HCT116 (cell line): Measurements from ENCODE around the gene HAT1. TPM values are rescaled to one million over a fixed set of nuclear protein-coding genes. Genes with fewer than 3 reads are reported as not detected.

Source experiments
- ATAC-seq: fragments of 200-7000 bp; cut with Tn5 transposase; 2 replicates; pipeline ENCODE4 v1.9.1; 2020; ENCODE audit warnings: mild to moderate bottlenecking, moderate library complexity
- BruUV-seq: library from RNA; stranded (reverse); fragments of 400-500 nt; replicated peaks from 2 replicates; lab custom pipeline; 2021; lab: Mats Ljungman, UMichigan
- CTCF ChIA-PET: fragments of 300-600 bp; sonication (Branson Sonifier 250); formaldehyde crosslinking; loops from one replicate; lab custom pipeline; 2021; ENCODE audit warnings: antibody characterized with exemption; lab: Charles Lee
- POLR2A ChIA-PET: fragments of 300-600, 350-600 bp; sonication (Branson Sonifier 250); formaldehyde crosslinking; loops from one replicate; lab custom pipeline; 2021; ENCODE audit warnings: antibody characterized with exemption; lab: Charles Lee
- RAD21 ChIA-PET, 2 experiments: fragments of 300-600 bp; sonication (Branson Sonifier 250); formaldehyde crosslinking; loops; one replicate each; lab custom pipeline; 2023; ENCODE audit warnings: low total read pairs in 2 of 2; ENCODE audit not compliant: uncharacterized antibody in 2 of 2, unreplicated experiment in 2 of 2, low non-redundant PET in 1 of 2; lab: Charles Lee
- DNase-seq: peaks from one replicate; pipeline ENCODE4 v3.0.0-alpha.2; 2010; ENCODE audit warnings: low read depth, low spot score
- H2AFZ ChIP-seq: fragments of 200-600 bp; shearing (Covaris generic), sonication (generic); 2 replicates; pipeline ENCODE4 v1.6.1; 2017; ENCODE audit warnings: low read depth, mixed run types, mixed read lengths, antibody characterized with exemption, low read length; ENCODE audit not compliant: poor library complexity, severe bottlenecking
- H3K27ac ChIP-seq: 2 replicates; pipeline ENCODE4 v1.5.1; 2012; ENCODE audit warnings: low read depth, low read length
- H3K27me3 ChIP-seq: fragments of 200-600 bp; sonication (generic); 2 replicates; pipeline ENCODE4 v1.6.1; 2016; ENCODE audit warnings: mixed run types, low read length, mixed read lengths; ENCODE audit not compliant: insufficient read depth
- H3K36me3 ChIP-seq, 2 experiments: fragments of 200-500 bp in 1 of 2; fragments of 200-600 bp in 1 of 2; sonication (Bioruptor generic) in 1 of 2; sonication (generic) in 1 of 2; 2 replicates each; pipeline versions ENCODE4 v1.5.1 to v1.6.1; 2014 to 2016; ENCODE audit warnings: low read length in 2 of 2, inconsistent platforms in 1 of 2, mixed read lengths in 1 of 2, mixed run types in 1 of 2; ENCODE audit not compliant: insufficient read depth in 2 of 2, control insufficient read depth in 1 of 2
- H3K4me1 ChIP-seq, 2 experiments: fragments of 200-600 bp in 1 of 2; sonication (generic) in 1 of 2; 2 replicates each; pipeline versions ENCODE4 v1.5.1 to v1.6.1; 2012 to 2017; ENCODE audit warnings: low read length in 2 of 2, inconsistent platforms in 1 of 2, mild to moderate bottlenecking in 1 of 2, mixed read lengths in 1 of 2, mixed run types in 1 of 2, moderate library complexity in 1 of 2; ENCODE audit not compliant: insufficient read depth in 2 of 2, control insufficient read depth in 1 of 2
- H3K4me2 ChIP-seq: fragments of 200-600 bp; sonication (generic); 2 replicates; pipeline ENCODE4 v1.6.1; 2017; ENCODE audit warnings: mixed run types, low read length, mixed read lengths
- H3K4me3 ChIP-seq, 2 experiments: fragments of 200-600 bp in 1 of 2; sonication (generic) in 1 of 2; replicated peaks in 1 of 2; 2 replicates each; pipeline ENCODE4 v1.5.1; 2011 to 2016; ENCODE audit warnings: low read length in 2 of 2, control low read depth in 1 of 2, low read depth in 1 of 2, mild to moderate bottlenecking in 1 of 2, mixed read lengths in 1 of 2, mixed run types in 1 of 2
- H3K79me2 ChIP-seq: fragments of 200-600 bp; sonication (generic); 2 replicates; pipeline ENCODE4 v1.6.1; 2017; ENCODE audit warnings: mild to moderate bottlenecking, mixed run types, low read length, moderate library complexity, mixed read lengths; ENCODE audit not compliant: insufficient read depth
- H3K9ac ChIP-seq: fragments of 200-600 bp; sonication (generic); 2 replicates; pipeline ENCODE4 v1.6.1; 2016; ENCODE audit warnings: low read length, mixed read lengths
- H3K9me2 ChIP-seq: fragments of 200-600 bp; sonication (generic), shearing (Covaris generic); 2 replicates; pipeline ENCODE4 v1.6.1; 2017; ENCODE audit warnings: mixed run types, mild to moderate bottlenecking, moderate library complexity; ENCODE audit not compliant: insufficient read depth
- H3K9me3 ChIP-seq, 2 experiments: fragments of 200-500 bp in 1 of 2; fragments of 200-600 bp in 1 of 2; sonication (Bioruptor generic) in 1 of 2; sonication (generic) in 1 of 2; 2 replicates each; pipeline ENCODE4 v1.6.1; 2014 to 2017; ENCODE audit warnings: low read length in 2 of 2, mixed read lengths in 2 of 2, inconsistent platforms in 1 of 2, low read depth in 1 of 2, mild to moderate bottlenecking in 1 of 2, mixed run types in 1 of 2, moderate library complexity in 1 of 2; ENCODE audit not compliant: control insufficient read depth in 1 of 2, insufficient read depth in 1 of 2
- H4K20me1 ChIP-seq: fragments of 200-600 bp; sonication (generic), shearing (Covaris generic); 2 replicates; pipeline ENCODE4 v1.6.1; 2017; ENCODE audit warnings: mixed run types, mild to moderate bottlenecking, moderate library complexity; ENCODE audit not compliant: insufficient read depth
- CBX3 ChIP-seq: IDR thresholded peaks from 2 replicates; pipeline ENCODE4 v1.6.1; 2012; ENCODE audit warnings: low read depth
- EGR1 ChIP-seq: IDR thresholded peaks from 2 replicates; pipeline ENCODE4 v1.6.1; 2012; ENCODE audit warnings: low read depth
- ELF1 ChIP-seq: IDR thresholded peaks from 2 replicates; pipeline ENCODE4 v1.6.1; 2012; ENCODE audit warnings: low read depth, borderline replicate concordance
- FOSL1 ChIP-seq: IDR thresholded peaks from 2 replicates; pipeline ENCODE4 v1.6.1; 2012; ENCODE audit warnings: low read depth
- JUND ChIP-seq: IDR thresholded peaks from 2 replicates; pipeline ENCODE4 v1.6.1; 2012
- POLR2A ChIP-seq: IDR thresholded peaks from 2 replicates; pipeline ENCODE4 v1.7.0; 2011; ENCODE audit warnings: borderline replicate concordance; ENCODE audit not compliant: insufficient read depth, insufficient read length; ENCODE audit errors: extremely low read depth
- POLR2AphosphoS5 ChIP-seq: IDR thresholded peaks from 2 replicates; pipeline ENCODE4 v1.6.1; 2011; ENCODE audit warnings: mild to moderate bottlenecking, low read depth, low read length, moderate library complexity
- SIN3A ChIP-seq: IDR thresholded peaks from 2 replicates; pipeline ENCODE4 v1.6.1; 2012; ENCODE audit warnings: low read depth
- SP1 ChIP-seq: IDR thresholded peaks from 2 replicates; pipeline ENCODE4 v1.6.1; 2012; ENCODE audit warnings: low read depth
- SRF ChIP-seq: IDR thresholded peaks from 2 replicates; pipeline ENCODE4 v1.6.1; 2012; ENCODE audit warnings: low read depth
- TCF7L2 ChIP-seq: IDR thresholded peaks from 2 replicates; pipeline ENCODE4 v1.7.0; 2011; ENCODE audit warnings: borderline replicate concordance, inconsistent platforms; ENCODE audit not compliant: insufficient read depth, insufficient read length; ENCODE audit errors: extremely low read depth
- YY1 ChIP-seq: IDR thresholded peaks from 2 replicates; pipeline ENCODE4 v1.6.1; 2011; ENCODE audit warnings: low read length, low read depth, moderate library complexity, mild to moderate bottlenecking; ENCODE audit not compliant: insufficient replicate concordance; ENCODE audit errors: extremely low read depth
- ZNF274 ChIP-seq: fragments of 200-500 bp; sonication (Bioruptor generic); IDR thresholded peaks from 2 replicates; pipeline ENCODE4 v1.6.1; 2014; ENCODE audit warnings: mild to moderate bottlenecking, low read depth, low read length, inconsistent platforms
- intact Hi-C: fragments of 100-400 bp; cut with micrococcal nuclease; formaldehyde crosslinking; loops from 2 replicates; pipeline ENCODE4 v1.10.0; 2022
- total RNA-seq: library from RNA; stranded (reverse); gene quantifications from one replicate; pipeline ENCODE4 v1.2.1, GENCODE V29; 2021; ENCODE audit not compliant: unreplicated experiment
- TF ChIP-seq, protein P1 (sequence below): IDR thresholded peaks from 2 replicates; pipeline ENCODE4 v1.6.1; 2011; ENCODE audit warnings: mild to moderate bottlenecking, low read length, moderate library complexity; ENCODE audit not compliant: insufficient replicate concordance; ENCODE audit errors: extremely low read depth
- TF ChIP-seq, protein P2 (sequence below): IDR thresholded peaks from 2 replicates; pipeline ENCODE4 v1.6.1; 2012
- TF ChIP-seq, protein P3 (sequence below): IDR thresholded peaks from 2 replicates; pipeline ENCODE4 v1.6.1; 2012

The HAT1 gene
- total RNA-seq, 1 experiment from 2014 or later = 72.6 TPM

DNA sequence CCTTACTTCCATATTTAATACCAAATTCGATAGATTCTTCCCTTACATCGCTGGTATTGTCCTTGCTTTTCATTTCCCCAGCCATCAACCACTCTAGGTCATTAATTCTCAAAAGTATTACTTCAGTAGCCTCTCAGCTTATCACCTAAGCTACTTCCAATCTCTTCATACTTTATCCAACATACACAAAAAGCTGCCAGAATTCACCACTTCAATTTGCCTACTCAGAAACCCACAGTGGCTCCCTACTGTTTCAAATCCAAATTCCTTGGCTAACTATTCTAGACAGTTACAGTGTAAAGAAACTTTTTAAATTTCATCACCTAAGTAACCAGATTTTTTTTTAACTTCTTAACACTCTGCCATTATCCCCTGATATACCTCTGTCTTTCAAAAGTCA lies 32.9 kb upstream of the HAT1 start:
- H3K36me3 ChIP-seq = peaks cover 0 to 7% of the 10 kb centered on the region in 2 experiments; a peak in 1 of 4 replicates
- H3K79me2 ChIP-seq = peaks cover 13% of the 10 kb centered on the region
- H3K4me2 ChIP-seq = no peak overlapping the region
- no peak overlapping the region for H3K27ac ChIP-seq
- ChIA-PET CTCF (no interaction called here), POLR2A (no interaction called here), RAD21 (no interaction called here)
- H3K4me3 ChIP-seq = no peak overlapping the region
- H2AFZ ChIP-seq = no peak overlapping the region
- peaks cover 6 to 10% of the 10 kb centered on the region in 2 experiments; a peak in 2 of 4 replicates for H3K4me1 ChIP-seq
- no TSS peak for BruUV-seq
- DNase-seq = no peak
- H4K20me1 ChIP-seq = no peaks in the 10 kb centered on the region
- no peaks in the 10 kb centered on the region for H3K9me3 ChIP-seq
- no peak for TF ChIP-seq SP1
- TF ChIP-seq, protein P1, sequence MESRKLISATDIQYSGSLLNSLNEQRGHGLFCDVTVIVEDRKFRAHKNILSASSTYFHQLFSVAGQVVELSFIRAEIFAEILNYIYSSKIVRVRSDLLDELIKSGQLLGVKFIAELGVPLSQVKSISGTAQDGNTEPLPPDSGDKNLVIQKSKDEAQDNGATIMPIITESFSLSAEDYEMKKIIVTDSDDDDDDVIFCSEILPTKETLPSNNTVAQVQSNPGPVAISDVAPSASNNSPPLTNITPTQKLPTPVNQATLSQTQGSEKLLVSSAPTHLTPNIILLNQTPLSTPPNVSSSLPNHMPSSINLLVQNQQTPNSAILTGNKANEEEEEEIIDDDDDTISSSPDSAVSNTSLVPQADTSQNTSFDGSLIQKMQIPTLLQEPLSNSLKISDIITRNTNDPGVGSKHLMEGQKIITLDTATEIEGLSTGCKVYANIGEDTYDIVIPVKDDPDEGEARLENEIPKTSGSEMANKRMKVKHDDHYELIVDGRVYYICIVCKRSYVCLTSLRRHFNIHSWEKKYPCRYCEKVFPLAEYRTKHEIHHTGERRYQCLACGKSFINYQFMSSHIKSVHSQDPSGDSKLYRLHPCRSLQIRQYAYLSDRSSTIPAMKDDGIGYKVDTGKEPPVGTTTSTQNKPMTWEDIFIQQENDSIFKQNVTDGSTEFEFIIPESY = no peak
- no peak for TF ChIP-seq POLR2A
- TF ChIP-seq ELF1 = no peak
- no peak for TF ChIP-seq SRF
- no peak for TF ChIP-seq ZNF274
- TF ChIP-seq POLR2AphosphoS5 = no peak
- TF ChIP-seq FOSL1 = no peak
- no peak for TF ChIP-seq JUND
- TF ChIP-seq YY1 = no peak
- TF ChIP-seq TCF7L2 = no peak
- no peak for TF ChIP-seq EGR1
- TF ChIP-seq SIN3A = no peak
- TF ChIP-seq CBX3 = no peak
- TF ChIP-seq, protein P2, sequence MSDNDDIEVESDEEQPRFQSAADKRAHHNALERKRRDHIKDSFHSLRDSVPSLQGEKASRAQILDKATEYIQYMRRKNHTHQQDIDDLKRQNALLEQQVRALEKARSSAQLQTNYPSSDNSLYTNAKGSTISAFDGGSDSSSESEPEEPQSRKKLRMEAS = no peak
- TF ChIP-seq, protein P3, sequence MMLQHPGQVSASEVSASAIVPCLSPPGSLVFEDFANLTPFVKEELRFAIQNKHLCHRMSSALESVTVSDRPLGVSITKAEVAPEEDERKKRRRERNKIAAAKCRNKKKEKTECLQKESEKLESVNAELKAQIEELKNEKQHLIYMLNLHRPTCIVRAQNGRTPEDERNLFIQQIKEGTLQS = no peak
- no peaks in the 10 kb centered on the region for H3K9me2 ChIP-seq
- intact Hi-C loops = no loop called here
- H3K27me3 ChIP-seq = no peaks in the 10 kb centered on the region
- ATAC-seq = no peak
- H3K9ac ChIP-seq = no peak overlapping the region
